ENCODE results near the gene CPAMD8.

DNA sequence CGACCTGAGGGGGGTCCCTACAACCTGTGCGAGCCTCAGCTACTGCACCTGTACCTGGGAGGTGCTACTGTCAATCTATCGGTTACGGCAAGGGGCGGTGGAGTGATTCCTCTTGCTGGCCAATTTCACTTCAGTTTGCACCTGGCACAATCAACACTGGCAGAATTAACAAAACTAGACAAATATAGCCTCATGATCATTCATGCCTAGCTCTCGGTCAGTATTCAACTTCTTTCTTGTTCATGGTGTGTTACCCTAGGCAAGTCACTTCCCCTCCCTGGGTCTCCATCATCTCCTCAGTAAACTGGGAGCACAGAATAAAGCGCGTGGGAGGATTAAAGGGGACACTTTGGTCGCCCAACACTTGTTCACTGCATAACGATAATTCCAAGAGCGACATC, 48.0 kb upstream of the CPAMD8 start:
- TF ChIP-seq, protein P1, sequence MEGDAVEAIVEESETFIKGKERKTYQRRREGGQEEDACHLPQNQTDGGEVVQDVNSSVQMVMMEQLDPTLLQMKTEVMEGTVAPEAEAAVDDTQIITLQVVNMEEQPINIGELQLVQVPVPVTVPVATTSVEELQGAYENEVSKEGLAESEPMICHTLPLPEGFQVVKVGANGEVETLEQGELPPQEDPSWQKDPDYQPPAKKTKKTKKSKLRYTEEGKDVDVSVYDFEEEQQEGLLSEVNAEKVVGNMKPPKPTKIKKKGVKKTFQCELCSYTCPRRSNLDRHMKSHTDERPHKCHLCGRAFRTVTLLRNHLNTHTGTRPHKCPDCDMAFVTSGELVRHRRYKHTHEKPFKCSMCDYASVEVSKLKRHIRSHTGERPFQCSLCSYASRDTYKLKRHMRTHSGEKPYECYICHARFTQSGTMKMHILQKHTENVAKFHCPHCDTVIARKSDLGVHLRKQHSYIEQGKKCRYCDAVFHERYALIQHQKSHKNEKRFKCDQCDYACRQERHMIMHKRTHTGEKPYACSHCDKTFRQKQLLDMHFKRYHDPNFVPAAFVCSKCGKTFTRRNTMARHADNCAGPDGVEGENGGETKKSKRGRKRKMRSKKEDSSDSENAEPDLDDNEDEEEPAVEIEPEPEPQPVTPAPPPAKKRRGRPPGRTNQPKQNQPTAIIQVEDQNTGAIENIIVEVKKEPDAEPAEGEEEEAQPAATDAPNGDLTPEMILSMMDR (IDR thresholded peaks at IDR 0.05): no peak
- TF ChIP-seq EZH2phosphoT487 (IDR thresholded peaks at IDR 0.05): no peak
